GM10266 (cell line): ENCODE results near the gene CD70.
"Not testable (repeated sequence)": the region's sequence is repeated elsewhere in the genome, so short reads cannot be mapped to it uniquely, and the experiment has no call there.

Source experiments
- DNase-seq: peaks from one replicate; pipeline ENCODE4 v3.0.0; 2012; ENCODE audit errors: extremely low spot score
- TF ChIP-seq, protein P1 (sequence below): IDR thresholded peaks from 2 replicates; pipeline ENCODE4 v1.5.1; 2012; ENCODE audit warnings: mild to moderate bottlenecking, low read depth; ENCODE audit not compliant: control insufficient read depth, insufficient read depth; ENCODE audit errors: missing control alignments

Gene CD70

DNA sequence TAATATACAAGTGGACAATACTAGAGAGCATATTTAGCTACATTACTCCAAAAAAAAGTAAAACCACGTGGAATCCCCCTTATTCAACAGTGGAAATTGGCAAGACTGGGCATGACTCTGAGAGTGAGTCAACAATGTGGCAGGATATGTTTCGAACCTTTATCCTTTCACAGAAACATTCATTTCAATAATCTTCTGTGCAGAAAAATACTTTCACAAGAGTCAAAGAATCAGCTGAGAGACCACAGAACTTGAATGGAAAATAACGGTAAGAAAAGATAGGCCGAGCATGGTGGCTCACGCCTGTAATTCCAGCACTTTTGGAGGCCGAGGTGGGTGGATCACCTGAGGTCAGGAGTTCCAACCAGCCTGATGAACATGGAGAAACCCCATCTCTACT is 25.1 kb upstream of the CD70 start:
- no peak for DNase-seq

DNA sequence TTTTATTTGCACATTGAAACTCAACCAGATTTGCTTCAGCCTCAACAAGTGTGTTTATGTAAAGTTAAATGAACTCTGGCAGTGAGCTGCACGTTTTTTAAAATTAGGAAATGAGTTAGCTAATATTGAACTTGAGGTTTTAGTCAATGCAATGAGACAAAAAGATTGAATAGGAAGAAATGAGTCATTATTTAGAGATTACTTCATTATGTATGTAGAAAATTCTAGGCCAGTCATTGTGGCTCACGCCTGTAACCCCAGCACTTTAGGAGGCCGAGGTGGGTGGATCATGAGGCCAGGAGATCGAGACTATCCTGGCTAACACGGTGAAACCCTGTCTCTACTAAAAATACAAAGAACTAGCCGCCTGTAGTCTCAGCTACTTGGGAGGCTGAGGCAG is 22.8 kb upstream of the CD70 start:
- TF ChIP-seq, protein P1, sequence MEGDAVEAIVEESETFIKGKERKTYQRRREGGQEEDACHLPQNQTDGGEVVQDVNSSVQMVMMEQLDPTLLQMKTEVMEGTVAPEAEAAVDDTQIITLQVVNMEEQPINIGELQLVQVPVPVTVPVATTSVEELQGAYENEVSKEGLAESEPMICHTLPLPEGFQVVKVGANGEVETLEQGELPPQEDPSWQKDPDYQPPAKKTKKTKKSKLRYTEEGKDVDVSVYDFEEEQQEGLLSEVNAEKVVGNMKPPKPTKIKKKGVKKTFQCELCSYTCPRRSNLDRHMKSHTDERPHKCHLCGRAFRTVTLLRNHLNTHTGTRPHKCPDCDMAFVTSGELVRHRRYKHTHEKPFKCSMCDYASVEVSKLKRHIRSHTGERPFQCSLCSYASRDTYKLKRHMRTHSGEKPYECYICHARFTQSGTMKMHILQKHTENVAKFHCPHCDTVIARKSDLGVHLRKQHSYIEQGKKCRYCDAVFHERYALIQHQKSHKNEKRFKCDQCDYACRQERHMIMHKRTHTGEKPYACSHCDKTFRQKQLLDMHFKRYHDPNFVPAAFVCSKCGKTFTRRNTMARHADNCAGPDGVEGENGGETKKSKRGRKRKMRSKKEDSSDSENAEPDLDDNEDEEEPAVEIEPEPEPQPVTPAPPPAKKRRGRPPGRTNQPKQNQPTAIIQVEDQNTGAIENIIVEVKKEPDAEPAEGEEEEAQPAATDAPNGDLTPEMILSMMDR: no peak
- no peak for DNase-seq

More for the DNA sequence above, 25.1 kb upstream of the CD70 start:
- TF ChIP-seq, protein P1: no peak

DNA sequence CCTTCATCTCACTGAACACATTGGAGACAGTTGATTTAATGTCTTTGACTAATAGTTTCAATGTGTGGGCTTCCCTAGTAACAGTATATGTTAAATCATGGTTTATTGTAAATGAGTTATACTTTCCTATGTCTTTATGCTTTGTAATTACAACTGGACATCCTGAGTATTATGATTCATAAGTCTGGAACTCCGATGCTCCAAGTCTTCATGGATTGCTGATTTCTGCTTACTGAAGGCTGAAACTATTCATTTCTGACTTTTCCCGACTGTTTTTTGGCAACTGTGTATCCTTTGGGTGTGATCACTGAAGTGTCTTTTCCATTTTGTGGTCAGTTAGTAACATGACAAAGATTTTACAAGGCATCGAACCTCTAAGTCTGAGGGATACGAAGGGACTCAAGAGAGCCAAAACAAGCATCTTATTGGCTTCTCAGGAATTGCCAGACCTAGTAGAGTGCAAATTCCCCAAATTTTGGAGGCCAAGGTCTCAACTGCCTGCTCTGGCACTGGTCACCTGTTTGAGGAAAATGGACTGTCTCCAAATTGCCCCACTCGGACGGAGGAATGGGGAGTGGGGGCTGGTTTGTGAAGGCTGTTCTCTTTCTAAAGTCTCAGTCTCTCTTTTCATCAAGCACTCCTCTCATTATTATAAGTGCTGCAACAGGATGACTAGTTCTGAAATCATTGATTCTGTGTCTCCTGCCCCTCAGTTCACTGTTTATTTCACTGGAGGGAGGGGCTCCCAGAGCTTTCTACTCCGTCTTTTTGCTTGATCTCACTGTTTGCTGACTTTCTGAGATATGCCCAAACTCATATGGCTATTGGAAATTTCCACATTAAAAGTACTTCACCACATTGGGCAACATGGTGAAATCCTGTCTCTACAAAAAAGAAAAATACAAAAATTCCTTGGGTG is 20.2 kb upstream of the CD70 start:
- DNase-seq: no peak
- TF ChIP-seq, protein P1: no peak

DNA sequence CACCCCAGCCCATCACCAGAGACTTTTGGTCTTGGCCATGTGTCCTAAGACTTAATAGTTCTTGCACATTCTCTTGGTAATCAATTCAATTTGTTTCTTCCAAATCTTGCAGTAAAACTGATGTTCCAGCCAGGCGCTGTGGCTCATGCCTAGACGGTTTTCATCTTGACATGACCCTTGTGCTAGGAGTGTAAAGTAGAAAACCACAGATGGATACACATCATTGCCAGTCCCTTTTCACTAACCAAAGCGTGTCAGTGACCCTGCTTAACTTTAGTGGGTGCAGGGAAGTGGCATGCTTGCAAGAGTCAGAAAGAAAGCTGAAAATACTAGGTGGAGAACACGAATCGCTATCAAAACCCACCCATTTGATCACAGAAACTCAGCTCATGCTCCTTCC is 18.0 kb upstream of the CD70 start:
- TF ChIP-seq, protein P1: no peak
- no peak for DNase-seq

DNA sequence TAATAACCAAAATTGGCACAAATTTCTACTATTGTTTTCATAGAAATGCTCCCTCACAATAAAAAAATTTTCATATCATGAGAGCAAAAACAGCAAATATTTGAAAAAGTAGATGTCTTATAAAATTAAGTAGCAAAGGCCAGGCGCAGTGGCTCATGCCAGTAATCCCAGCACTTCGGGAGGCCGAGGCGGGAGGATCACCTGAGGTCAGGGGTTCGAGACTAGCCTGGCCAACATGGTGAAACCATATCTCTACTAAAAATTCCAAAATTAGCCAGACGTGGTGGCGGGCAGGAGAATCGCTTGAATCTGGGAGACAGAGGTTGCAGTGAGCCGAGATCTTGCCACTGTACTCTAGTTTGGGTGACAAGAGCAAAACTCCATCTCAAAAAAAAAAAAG is 17.2 kb upstream of the CD70 start:
- DNase-seq: not testable (repeated sequence)

DNA sequence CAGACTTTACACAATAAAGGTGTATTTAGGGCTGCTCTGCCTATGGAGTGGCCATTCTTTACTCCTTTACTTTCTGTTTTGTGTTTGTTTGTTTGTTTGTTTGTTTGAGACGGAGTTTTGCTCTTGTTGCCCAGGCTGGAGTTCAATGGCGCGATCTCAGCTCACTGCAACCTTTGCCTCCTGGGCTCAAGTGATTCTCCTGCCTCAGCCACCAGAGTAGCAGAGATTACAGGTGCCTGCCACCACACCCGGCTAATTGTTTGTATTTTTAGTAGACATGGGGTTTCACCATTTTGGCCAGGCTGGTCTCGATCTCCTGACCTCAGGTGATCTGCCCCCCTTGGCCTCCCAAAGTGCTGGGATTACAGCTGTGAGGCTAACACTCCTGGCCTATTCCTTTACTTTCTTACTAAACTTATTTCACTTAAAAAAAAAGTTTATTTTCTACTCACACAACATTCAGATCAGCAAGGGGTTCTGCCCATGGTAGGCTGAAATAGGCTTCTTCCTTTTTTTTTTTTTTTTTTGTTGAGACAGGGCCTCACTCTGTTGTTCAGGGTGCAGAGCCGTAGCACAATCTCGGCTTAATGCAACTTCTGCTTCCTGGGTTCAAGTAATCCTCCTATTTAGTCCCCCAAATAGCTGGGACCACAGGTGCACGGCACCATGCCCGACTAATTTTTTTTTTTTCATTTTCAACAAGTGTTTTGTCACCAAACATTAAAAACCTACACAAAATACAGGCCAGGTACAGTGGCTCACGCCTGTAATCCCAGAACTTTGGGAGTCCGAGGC is 15.5 kb upstream of the CD70 start:
- not testable (repeated sequence) for DNase-seq

DNA sequence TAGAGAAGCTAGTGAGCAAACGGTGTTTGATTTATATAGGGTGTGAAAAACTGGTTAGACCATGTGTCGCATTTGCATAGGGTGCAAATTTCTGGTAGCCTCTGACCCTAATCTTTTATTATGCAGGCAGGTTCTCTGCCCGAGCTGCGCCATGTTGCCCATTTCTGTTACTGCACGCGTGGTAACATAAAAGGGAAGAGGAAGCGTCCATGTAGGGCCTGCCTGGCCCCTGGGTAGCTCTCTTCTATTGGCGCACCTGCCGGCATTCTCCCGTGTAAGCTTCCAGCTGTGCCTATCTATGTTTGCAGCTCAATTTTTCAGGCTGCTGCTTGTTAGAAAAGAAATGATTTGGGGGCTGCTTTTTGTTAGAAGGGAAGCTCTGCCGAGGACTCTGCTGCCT is 14.0 kb upstream of the CD70 start:
- DNase-seq: no peak
- TF ChIP-seq, protein P1: no peak

DNA sequence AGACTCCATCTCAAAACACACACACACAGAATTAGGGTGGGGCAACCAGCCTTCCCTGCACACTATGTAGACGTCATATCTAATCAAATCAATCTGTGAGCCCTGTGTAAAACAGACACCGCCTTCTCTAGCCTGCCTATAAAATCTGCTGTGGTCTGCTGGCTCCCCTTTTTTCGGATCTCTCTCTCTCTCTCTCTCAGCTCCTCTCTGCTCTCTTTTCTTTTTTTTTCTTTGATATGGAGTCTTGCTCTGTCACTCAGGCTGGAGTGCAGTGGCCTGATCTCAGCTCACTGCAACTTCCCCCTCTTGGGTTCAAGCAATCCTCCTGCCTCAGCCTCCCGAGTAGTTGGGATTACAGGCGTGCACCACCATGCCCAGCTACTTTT is 11.8 kb upstream of the CD70 start:
- DNase-seq: no peak
- TF ChIP-seq, protein P1: no peak

DNA sequence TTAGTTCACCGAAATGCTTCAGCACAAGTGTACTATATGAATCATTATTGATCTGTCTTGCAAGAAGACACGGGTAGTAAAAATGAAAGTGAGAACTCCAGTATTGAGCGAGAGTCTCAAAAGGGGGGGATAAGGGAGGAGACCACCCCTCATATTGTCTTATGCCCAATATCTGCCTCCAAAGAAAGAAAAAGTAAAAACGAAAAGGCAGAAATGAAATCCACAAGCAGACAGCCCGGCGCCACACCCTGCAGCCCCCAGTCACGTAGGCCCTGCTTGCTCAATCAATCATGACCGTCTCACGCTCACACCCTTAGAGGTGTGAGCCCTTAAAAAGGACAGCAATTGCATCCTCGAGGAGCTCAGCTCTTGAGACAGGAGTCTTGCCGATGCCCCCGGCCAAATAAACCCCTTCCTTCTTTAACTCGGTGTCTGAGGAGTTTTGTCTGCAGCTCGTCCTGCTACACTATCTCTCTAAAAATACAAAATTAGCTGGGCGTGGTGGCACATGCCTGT is 10.6 kb upstream of the CD70 start:
- DNase-seq: peak; percentile 44

DNA sequence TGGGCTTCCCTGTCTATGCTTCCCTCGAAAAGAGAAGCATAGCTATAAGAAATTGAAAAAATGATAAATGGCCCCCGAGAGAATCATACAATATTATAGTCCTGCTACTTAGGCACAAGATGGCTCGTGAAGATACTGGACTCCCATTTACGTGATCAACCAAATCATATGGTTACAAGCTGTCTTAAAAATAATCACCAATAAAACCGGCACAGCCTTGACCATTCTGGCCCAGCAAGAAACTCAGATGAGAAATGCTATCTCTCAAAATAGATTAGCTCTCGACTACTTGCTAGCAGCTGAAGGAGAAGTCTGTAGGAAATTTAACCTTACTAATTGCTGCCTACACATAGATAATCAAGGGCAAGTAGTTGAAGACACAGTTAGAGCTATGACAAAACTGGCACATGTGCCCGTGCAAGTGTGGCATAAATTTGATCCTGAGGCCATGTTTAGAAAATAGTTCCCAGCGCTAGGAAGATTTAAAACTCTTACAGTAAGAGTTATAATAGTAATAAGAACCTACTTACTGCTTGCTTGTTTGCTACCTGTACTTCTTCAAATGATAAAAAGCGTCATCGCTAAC is 10.1 kb upstream of the CD70 start:
- not testable (repeated sequence) for DNase-seq
